Ovary (tissue), 9 donors: ENCODE measurements around the gene NFYC. TPM values are rescaled to one million over a fixed set of nuclear protein-coding genes. Genes with fewer than 3 reads are reported as not detected.

Source experiments
- DNase-seq, 5 donors: peaks; one replicate each; pipeline ENCODE4 v3.0.0-alpha.2; 2019 to 2020
- H3K27ac ChIP-seq, 2 donors: fragments of 200-600 bp; one replicate each; pipeline versions ENCODE4 v1.5.1 to v1.8.0; 2019 to 2022
- H3K27me3 ChIP-seq: fragments of 200-600 bp; one replicate; pipeline ENCODE4 v1.8.0; 2022
- H3K36me3 ChIP-seq: fragments of 200-600 bp; sonication (generic); one replicate; pipeline ENCODE4 v1.5.1; 2019
- H3K4me1 ChIP-seq: one replicate; pipeline ENCODE4 v1.8.1; 2013; ENCODE audit warnings: mild to moderate bottlenecking, moderate library complexity; ENCODE audit not compliant: insufficient read depth
- H3K4me3 ChIP-seq: fragments of 200-600 bp; sonication (generic); one replicate; pipeline ENCODE4 v1.5.1; 2017
- H3K9me3 ChIP-seq, 2 donors: fragments of 200-600 bp in 1 of 2; sonication (generic) in 1 of 2; one replicate each; pipeline versions ENCODE4 v1.5.1 to v1.8.1; 2013 to 2019; ENCODE audit warnings: mild to moderate bottlenecking in 1 of 2, moderate library complexity in 1 of 2
- EP300 ChIP-seq: sonication (generic); formaldehyde crosslinking; IDR thresholded peaks from one replicate; pipeline ENCODE4 v1.6.1; 2017; ENCODE audit warnings: antibody characterized with exemption
- POLR2A ChIP-seq: fragments of 450-650 bp; IDR thresholded peaks from one replicate; pipeline ENCODE4 v1.6.1; 2017; ENCODE audit warnings: antibody characterized with exemption, mild to moderate bottlenecking, moderate library complexity
- WGBS, 3 donors: extraction: QIAGEN DNeasy Blood & Tissue Kit in 1 of 3; methylation state at CpG; one replicate each; pipeline versions ENCODE4 v1.1.5 to v1.1.7; 2013 to 2017; 5-methylcytosine and 5-hydroxymethylcytosine counted together
- intact Hi-C, 4 donors: fragments of 100-400 bp; cut with DNase I; formaldehyde crosslinking; loops; one replicate each; pipeline versions ENCODE4 v1.11.0 to v1.15.1; 2022 to 2023
- polyA plus RNA-seq, 2 donors: library from polyadenylated mRNA; stranded (reverse); fragments of 200-250 nt in 1 of 2; fragments of 350-450 nt in 1 of 2; fragmentation: Illumina TruSeq in 1 of 2; extraction: RNeasy Lipid Tissue Mini Kit (QIAGEN cat#74804) in 1 of 2; gene quantifications; one replicate each; pipeline ENCODE4 v1.2.3, GENCODE V29; 2013 to 2014
- total RNA-seq, 7 donors: library from RNA; depleted of rRNA in 2 of 7; stranded (reverse); fragments of >200 nt in 2 of 7; fragmentation: NEBNext Ultra II Directional in 3 of 7; extraction: Animal tissue kit (Norgen Biotek cat#: 25700) in 3 of 7; gene quantifications; one replicate each; pipeline versions ENCODE4 v1.1.0 to v1.2.4, GENCODE V29; 2016 to 2023
- TF ChIP-seq, protein P1 (sequence below), 3 donors: fragments of 450-650 bp in 2 of 3; fragments of 200-600 bp in 1 of 3; IDR thresholded peaks; one replicate each; pipeline versions ENCODE4 v1.5.1 to v1.8.0; 2016 to 2022; ENCODE audit warnings: antibody characterized with exemption in 3 of 3, mild to moderate bottlenecking in 1 of 3
- donor health status: DM: no; HTN: no; CAD: no; lungs with moderate emphysema.
- donor health status: DM: no; HTN: no; CAD: no.
- donor health status: Bipolar disorder and iron deficiency.
- donor health status: DM: yes; HTN: yes; CAD: no.
- donor health status: DM: no; HTN: no; CAD: no.
- donor health status: DM: yes; HTN: yes; CAD: no.

NFYC gene
- total and polyA plus RNA-seq, 9 donors = 28.8 to 90.9 (median 45.1) TPM

DNA sequence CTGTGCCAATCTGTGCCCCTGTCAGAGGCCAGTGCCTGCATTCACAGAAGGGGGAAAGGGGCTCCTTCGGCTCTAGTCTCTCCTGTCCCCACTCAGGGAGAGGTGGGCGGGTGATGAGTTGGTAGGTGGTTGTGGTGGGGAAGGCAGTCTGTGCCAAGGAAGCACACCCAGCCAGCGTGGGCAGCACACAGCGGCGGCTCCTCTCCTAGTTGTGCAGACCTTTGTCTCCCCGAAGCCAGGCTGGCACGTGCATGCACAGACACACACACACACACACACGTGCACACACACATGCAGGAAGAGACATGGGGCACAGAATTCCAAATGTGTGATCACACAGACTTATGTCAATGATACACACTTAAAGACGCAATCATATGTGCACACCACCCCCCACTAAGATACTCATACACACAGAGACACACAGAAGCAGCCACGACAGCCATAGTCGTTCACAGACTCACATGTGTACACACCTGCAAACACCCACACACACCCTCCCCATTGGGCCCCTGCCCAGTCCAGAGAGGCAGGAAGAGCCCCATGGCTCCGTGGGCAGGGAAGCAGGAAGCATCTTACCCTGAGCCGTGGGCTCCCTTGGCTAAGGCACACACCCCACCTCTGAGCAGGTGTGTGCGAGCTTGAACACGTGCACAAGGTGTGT, 42.4 kb upstream of the NFYC start:
- Histone ChIP-seq H3K4me3 (no peak overlapping the region), H3K27me3 (no peaks in the 10 kb centered on the region), H3K9me3 (no peaks in the 10 kb centered on the region), H3K36me3 (no peaks in the 10 kb centered on the region), H3K4me1 (no peaks in the 10 kb centered on the region), H3K27ac (no peak overlapping the region)
- DNase-seq = no peak
- TF ChIP-seq EP300 (no peak), POLR2A (no peak)
- TF ChIP-seq, protein P1, sequence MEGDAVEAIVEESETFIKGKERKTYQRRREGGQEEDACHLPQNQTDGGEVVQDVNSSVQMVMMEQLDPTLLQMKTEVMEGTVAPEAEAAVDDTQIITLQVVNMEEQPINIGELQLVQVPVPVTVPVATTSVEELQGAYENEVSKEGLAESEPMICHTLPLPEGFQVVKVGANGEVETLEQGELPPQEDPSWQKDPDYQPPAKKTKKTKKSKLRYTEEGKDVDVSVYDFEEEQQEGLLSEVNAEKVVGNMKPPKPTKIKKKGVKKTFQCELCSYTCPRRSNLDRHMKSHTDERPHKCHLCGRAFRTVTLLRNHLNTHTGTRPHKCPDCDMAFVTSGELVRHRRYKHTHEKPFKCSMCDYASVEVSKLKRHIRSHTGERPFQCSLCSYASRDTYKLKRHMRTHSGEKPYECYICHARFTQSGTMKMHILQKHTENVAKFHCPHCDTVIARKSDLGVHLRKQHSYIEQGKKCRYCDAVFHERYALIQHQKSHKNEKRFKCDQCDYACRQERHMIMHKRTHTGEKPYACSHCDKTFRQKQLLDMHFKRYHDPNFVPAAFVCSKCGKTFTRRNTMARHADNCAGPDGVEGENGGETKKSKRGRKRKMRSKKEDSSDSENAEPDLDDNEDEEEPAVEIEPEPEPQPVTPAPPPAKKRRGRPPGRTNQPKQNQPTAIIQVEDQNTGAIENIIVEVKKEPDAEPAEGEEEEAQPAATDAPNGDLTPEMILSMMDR (IDR thresholded peaks at IDR 0.05) = no peak
- intact Hi-C loops = no loop called here
- WGBS, 3 donors = 77 to 85% (median 84%) methylated on average over 15 of the region's 15 CpGs

DNA sequence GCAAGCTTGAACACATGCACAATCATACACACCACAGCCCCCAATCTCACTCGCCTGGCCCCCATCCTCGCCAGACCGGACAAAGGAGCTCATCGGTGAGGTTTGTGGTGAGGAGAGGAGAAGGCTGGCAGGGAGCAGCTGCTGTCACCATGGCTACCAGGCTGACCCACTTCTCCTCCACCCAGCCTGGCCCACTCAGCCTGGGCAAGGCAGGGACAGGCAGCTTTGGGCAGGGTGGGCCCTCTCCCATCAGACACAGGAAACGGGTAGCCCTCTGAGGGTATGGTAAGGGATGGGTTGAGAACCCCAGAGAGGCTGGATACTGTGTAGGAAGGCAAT, 41.9 kb upstream of the NFYC start:
- intact Hi-C loops = no loop called here
- Histone ChIP-seq H3K27me3 (no peaks in the 10 kb centered on the region), H3K4me3 (no peak overlapping the region), H3K4me1 (no peaks in the 10 kb centered on the region), H3K36me3 (no peaks in the 10 kb centered on the region), H3K27ac (no peak overlapping the region), H3K9me3 (no peaks in the 10 kb centered on the region)
- DNase-seq = no peak
- 85 to 90% (median 89%) methylated on average over 5 of the region's 5 CpGs for WGBS, 3 donors
- TF ChIP-seq, protein P1 (IDR thresholded peaks at IDR 0.05) = no peak
- no peak for TF ChIP-seq POLR2A
- TF ChIP-seq EP300 = no peak

DNA sequence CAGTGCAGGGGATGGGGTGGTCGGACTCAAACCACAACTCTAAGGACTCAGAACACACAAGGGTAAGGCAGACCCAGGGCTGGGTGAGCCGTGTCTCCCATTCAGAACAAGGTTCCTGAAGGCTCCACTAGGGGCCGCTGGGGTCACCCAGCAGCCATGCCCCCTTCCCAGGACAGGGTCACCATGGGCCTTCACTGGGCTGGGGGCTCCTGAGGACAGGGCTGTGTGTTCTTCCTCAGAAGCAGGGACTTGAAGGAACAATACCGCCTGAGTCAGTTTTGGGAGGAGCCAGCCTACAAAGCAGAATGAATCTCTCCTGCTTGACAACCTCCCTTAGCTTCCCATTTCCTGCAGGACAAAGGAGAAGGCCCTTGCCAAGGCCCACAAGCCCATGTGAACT, 41.4 kb upstream of the NFYC start:
- Histone ChIP-seq H3K36me3 (no peaks in the 10 kb centered on the region), H3K4me3 (no peak overlapping the region), H3K4me1 (no peaks in the 10 kb centered on the region), H3K9me3 (no peaks in the 10 kb centered on the region), H3K27me3 (no peaks in the 10 kb centered on the region), H3K27ac (no peak overlapping the region)
- 49 to 66% (median 55%) methylated on average over 4 of the region's 4 CpGs for WGBS, 3 donors
- intact Hi-C loops = no loop called here
- DNase-seq = no peak
- no peak for TF ChIP-seq POLR2A
- TF ChIP-seq, protein P1 (IDR thresholded peaks at IDR 0.05) = no peak
- TF ChIP-seq EP300 = no peak

DNA sequence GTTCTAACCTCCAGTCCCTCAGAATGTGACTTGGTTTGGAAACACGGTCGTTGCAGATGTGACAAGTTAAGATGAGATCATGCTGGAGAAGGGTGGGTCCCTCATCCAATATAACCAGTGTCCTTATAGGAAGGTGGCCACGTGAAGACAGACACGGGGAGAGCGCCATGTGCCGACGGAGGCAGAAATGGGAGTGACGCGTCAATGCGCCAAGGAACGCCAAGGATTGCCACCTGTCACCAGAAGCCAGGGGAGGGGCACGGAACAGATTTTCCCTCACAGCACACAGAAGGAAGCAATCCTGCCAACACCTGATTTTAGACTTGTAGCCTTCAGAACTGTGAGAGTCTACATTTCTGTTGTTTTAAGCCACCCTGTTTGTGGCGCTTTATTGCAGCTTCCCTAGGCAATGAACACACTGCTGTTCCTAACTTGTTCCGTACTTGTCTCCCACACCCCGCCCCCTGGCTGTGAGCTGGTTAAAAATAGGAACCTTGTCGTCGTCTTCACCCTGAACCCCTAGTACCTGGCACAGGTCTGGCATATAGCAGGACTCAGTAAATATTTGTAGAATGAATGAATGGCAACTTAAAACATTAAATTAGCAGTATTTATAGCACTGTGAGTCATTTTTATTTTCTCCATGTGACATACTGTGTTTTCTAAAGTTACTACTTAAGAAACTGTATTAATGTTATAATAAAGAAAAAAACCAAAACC, 40.2 kb upstream of the NFYC start:
- TF ChIP-seq, protein P1 (IDR thresholded peaks at IDR 0.05) = no peak
- TF ChIP-seq POLR2A = no peak
- no peak for TF ChIP-seq EP300
- 72 to 78% (median 74%) methylated on average over 17 of the region's 17 CpGs for WGBS, 3 donors
- Histone ChIP-seq H3K27ac (no peak overlapping the region), H3K9me3 (no peaks in the 10 kb centered on the region), H3K4me3 (no peak overlapping the region), H3K4me1 (no peaks in the 10 kb centered on the region), H3K27me3 (no peaks in the 10 kb centered on the region), H3K36me3 (no peaks in the 10 kb centered on the region)
- intact Hi-C loops = no loop called here
- DNase-seq = no peak
